ENCODE data around the gene CLDN10. TPM values are rescaled to one million over a fixed set of nuclear protein-coding genes. Genes with fewer than 3 reads are reported as not detected.

The CLDN10 gene
- total and polyA plus RNA-seq, 2 donors (not counting 1 experiment from before 2014, with no cell fraction given) = not detected

- no CpG with 5 or more reads among the region's 6 CpGs for WGBS (ENCODE audit: insufficient coverage)
- H3K9me3 ChIP-seq (ENCODE audit: control extremely low read depth in 1 of 3, control insufficient read depth in 2 of 3, insufficient read depth in 1 of 3, low read length in 2 of 3) = no peaks in the 10 kb centered on the region
- H3K4me3 Mint-ChIP-seq = no peak overlapping the region
- H3K79me2 ChIP-seq (ENCODE audit: control insufficient read depth, insufficient read depth, low read length) = no peaks in the 10 kb centered on the region
- TF ChIP-seq CTCF (IDR thresholded peaks at IDR 0.05) (no peak), EZH2 (IDR thresholded peaks at IDR 0.05; ENCODE audit: borderline replicate concordance, insufficient read depth, low read depth, low read length, poor library complexity, severe bottlenecking) (no peak)
- no peak overlapping the region for H2AFZ ChIP-seq (ENCODE audit: insufficient read depth, low read depth, low read length, poor library complexity, severe bottlenecking)
- H3K9me3 Mint-ChIP-seq (ENCODE audit: insufficient read depth) = no peaks in the 10 kb centered on the region
- peaks cover 1 to 2% of the 10 kb centered on the region in 2 donors for H3K4me1 ChIP-seq (ENCODE audit: control insufficient read depth in 2 of 2, insufficient read depth in 2 of 2, low read length in 2 of 2)
- H3K4me1 Mint-ChIP-seq = peaks cover 5% of the 10 kb centered on the region
- no peak overlapping the region for H3K9ac ChIP-seq (ENCODE audit: low read length)
- ATAC-seq (ENCODE audit: low read depth) (no peak), DNase-seq (no peak)
- H3K36me3 ChIP-seq (replicated peaks in 1 of 2; ENCODE audit: control extremely low read depth in 1 of 2, control insufficient read depth in 1 of 2, extremely low read depth in 1 of 2, insufficient read depth in 2 of 2, low read length in 1 of 2) = no peaks in the 10 kb centered on the region
- H3K27ac ChIP-seq (ENCODE audit: low read length in 2 of 2) = no peak overlapping the region
- H3K4me3 ChIP-seq (ENCODE audit: control extremely low read depth in 1 of 5, extremely low read depth in 1 of 5, insufficient read depth in 1 of 5, low read depth in 2 of 5, low read length in 4 of 5) = no peak overlapping the region
- POLR2A ChIA-PET = no interaction called here
- peaks cover 0 to 16% (median 8%) of the 10 kb centered on the region in 4 experiments for H3K27me3 ChIP-seq (replicated peaks in 1 of 4; ENCODE audit: control extremely low read depth in 1 of 4, control insufficient read depth in 3 of 4, insufficient read depth in 4 of 4, low read length in 3 of 4)
- H3K27ac Mint-ChIP-seq = no peak overlapping the region
- peaks cover 28% of the 10 kb centered on the region for H3K27me3 Mint-ChIP-seq
- H4K20me1 ChIP-seq (ENCODE audit: control insufficient read depth, insufficient read depth, low read length, poor library complexity, severe bottlenecking) = no peaks in the 10 kb centered on the region
- intact Hi-C loops (cut with micrococcal nuclease) = no loop called here
- H3K4me2 ChIP-seq (replicated peaks; ENCODE audit: low read depth, low read length, poor library complexity, severe bottlenecking) = no peak overlapping the region
- CTCF ChIA-PET = interaction anchor here (0.6 kb wide), 1 partner anchor 66 kb away, joined by 5 read pairs; no protein-coding TSS in a partner anchor
Measured at GRCh38 chr13:95559100-95559499, 6.6 kb downstream of the CLDN10 start.

- Mint-ChIP-seq H3K4me3 (no peak overlapping the region), H3K27me3 (peaks cover 19% of the 10 kb centered on the region), H3K4me1 (no peaks in the 10 kb centered on the region), H3K27ac (no peak overlapping the region), H3K9me3 (ENCODE audit: insufficient read depth) (no peaks in the 10 kb centered on the region)
- CTCF ChIA-PET = no interaction called here
- no peak overlapping the region for H3K4me3 ChIP-seq (ENCODE audit: control extremely low read depth in 1 of 5, extremely low read depth in 1 of 5, insufficient read depth in 1 of 5, low read depth in 2 of 5, low read length in 4 of 5)
- WGBS (ENCODE audit: insufficient coverage) = 82% methylated on average over 2 of the region's 6 CpGs
- H3K9me3 ChIP-seq (ENCODE audit: control extremely low read depth in 1 of 3, control insufficient read depth in 2 of 3, insufficient read depth in 1 of 3, low read length in 2 of 3) = no peaks in the 10 kb centered on the region
- no peak overlapping the region for H3K9ac ChIP-seq (ENCODE audit: low read length)
- intact Hi-C loops (cut with micrococcal nuclease) = no loop called here
- no peak for ATAC-seq (ENCODE audit: low read depth)
- no peak for TF ChIP-seq CTCF (IDR thresholded peaks at IDR 0.05)
- TF ChIP-seq EZH2 (IDR thresholded peaks at IDR 0.05; ENCODE audit: borderline replicate concordance, insufficient read depth, low read depth, low read length, poor library complexity, severe bottlenecking) = no peak
- no peak overlapping the region for H3K4me2 ChIP-seq (replicated peaks; ENCODE audit: low read depth, low read length, poor library complexity, severe bottlenecking)
- no peaks in the 10 kb centered on the region for H3K79me2 ChIP-seq (ENCODE audit: control insufficient read depth, insufficient read depth, low read length)
- no peaks in the 10 kb centered on the region for H3K4me1 ChIP-seq (ENCODE audit: control insufficient read depth in 2 of 2, insufficient read depth in 2 of 2, low read length in 2 of 2)
- no peaks in the 10 kb centered on the region for H3K36me3 ChIP-seq (replicated peaks in 1 of 2; ENCODE audit: control extremely low read depth in 1 of 2, control insufficient read depth in 1 of 2, extremely low read depth in 1 of 2, insufficient read depth in 2 of 2, low read length in 1 of 2)
- H2AFZ ChIP-seq (ENCODE audit: insufficient read depth, low read depth, low read length, poor library complexity, severe bottlenecking) = no peak overlapping the region
- peaks cover 0 to 11% (median 3%) of the 10 kb centered on the region in 4 experiments for H3K27me3 ChIP-seq (replicated peaks in 1 of 4; ENCODE audit: control extremely low read depth in 1 of 4, control insufficient read depth in 3 of 4, insufficient read depth in 4 of 4, low read length in 3 of 4)
- H3K27ac ChIP-seq (ENCODE audit: low read length in 2 of 2) = no peak overlapping the region
- POLR2A ChIA-PET = no interaction called here
- no peak for DNase-seq
- H4K20me1 ChIP-seq (ENCODE audit: control insufficient read depth, insufficient read depth, low read length, poor library complexity, severe bottlenecking) = no peaks in the 10 kb centered on the region
Measured at GRCh38 chr13:95560387-95560786, 7.9 kb downstream of the CLDN10 start.

All from B cell (primary cell).